GM19328 (cell line): ENCODE measurements around the gene NHEJ1.

Experiments
- ATAC-seq: cut with Tn5 transposase; IDR thresholded peaks from one replicate; pipeline ENCODE4 v1.9.1; 2021; ENCODE audit warnings: mild to moderate bottlenecking, moderate library complexity; ENCODE audit not compliant: unreplicated experiment

NHEJ1 gene

DNA sequence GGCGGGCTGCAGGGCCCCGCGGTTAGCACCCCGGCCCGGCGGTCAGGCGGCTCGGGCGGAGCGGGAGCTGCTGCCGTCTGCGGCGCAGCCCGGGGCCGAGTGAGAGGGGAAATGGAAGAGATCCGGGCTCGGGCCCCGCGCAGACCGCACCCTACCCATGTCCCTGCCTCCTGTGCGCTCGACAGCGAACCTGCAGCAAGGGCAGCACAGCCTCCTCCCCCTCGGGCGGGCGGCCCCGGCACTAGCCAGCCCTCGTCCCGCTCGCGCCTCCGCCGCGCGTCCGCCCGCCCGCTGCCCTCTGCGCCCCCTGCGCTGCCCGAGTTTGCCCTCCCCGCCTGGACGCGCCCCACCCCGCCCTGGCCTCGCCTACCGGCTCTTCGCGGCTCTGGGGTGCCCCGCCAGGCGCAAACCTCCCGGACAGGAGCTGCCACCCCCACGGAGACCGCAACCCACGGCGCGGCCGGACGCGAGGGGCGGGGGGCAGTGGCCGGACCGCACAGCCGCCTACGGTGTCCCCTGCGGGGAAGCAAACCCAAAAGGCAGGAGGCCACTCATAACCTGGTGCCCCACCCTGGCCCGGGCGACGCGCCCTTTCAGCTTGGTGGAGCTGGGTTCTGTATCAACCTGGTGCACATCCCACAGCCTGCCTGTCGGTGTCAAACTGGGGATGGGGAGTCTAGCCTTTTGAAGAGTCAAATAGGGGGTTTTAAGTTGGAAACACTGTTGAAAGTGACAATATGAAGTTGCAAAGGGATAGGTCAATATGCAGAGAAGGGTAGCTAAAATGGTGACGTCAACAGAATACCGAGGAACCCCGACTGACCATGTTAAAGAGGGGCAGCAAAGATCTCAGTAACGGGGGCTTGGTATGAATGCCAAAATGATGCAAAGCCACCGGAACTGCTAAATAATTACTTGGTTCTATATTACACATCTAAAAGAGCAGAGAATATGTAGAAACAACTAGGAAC lies 99.5 kb downstream of the NHEJ1 start, which contains the start of gene IHH:
Gene IHH, minus strand, starts transcription at position 101 of the 971 bp plus-strand sequence. CDS start 454 bp downstream, outside the sequence.
- ATAC-seq, result no peak

DNA sequence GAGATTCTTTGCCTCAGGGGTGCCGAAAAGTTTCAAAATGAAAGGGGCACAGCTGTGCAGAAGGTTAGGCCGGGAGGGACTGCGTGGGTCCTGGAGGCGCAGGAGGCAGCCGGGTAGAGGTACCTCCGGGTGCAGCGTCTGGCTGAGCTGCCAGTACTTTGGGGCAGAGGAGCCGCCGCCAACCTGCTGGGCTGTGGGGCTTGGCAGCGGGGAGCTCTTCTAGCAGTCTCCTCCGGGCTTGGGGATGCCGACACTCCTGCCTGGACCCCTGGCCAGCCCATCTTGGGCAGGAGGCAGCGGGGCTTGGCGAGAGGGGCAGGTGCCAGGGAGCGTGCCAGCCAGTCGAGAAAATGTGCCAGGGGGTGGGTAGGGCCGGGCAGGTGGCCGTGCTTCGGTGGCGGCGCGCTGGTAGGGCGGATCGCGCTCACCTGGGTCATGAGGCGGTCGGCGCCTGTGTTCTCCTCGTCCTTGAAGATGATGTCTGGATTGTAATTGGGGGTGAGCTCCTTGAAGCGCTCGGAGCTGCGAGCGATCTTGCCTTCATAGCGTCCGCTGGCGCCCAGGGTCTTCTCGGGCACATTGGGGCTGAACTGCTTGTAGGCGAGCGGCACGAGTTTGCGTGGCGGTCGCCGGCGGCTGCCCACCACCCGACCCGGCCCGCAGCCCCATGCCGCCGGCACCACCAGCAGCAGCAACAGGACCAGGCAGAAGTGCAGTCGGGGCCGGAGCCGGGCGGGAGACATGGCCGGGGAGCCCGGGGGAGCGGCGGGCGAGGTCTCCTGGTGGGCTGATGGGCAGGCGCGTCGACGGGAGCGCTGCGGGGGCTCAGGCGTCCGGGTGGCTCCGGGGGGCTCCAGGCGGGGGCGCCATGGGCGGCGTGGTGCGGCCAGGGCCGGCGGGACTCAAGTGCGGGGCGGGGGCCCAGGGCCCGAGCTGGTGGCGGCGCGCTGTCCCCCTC lies 100.6 kb downstream of the NHEJ1 start:
- no peak for ATAC-seq

DNA sequence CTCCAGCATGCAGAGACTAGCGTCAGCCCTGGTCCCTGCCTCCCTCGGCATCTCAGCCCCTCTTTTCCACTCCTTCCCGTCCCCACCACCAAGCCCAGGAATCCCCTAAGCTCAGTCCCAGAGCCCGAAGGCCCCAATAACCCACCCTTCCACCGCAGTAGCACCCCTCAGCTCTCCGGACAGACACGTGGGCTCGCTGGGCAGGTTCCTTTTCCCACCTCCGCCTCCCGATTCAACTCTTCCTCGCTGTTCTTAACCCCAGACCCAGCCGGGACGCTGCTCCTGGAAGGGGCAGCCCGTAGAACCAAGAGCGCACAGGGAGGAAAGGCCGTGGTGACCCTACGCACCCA lies 101.3 kb downstream of the NHEJ1 start:
- ATAC-seq, result no peak

DNA sequence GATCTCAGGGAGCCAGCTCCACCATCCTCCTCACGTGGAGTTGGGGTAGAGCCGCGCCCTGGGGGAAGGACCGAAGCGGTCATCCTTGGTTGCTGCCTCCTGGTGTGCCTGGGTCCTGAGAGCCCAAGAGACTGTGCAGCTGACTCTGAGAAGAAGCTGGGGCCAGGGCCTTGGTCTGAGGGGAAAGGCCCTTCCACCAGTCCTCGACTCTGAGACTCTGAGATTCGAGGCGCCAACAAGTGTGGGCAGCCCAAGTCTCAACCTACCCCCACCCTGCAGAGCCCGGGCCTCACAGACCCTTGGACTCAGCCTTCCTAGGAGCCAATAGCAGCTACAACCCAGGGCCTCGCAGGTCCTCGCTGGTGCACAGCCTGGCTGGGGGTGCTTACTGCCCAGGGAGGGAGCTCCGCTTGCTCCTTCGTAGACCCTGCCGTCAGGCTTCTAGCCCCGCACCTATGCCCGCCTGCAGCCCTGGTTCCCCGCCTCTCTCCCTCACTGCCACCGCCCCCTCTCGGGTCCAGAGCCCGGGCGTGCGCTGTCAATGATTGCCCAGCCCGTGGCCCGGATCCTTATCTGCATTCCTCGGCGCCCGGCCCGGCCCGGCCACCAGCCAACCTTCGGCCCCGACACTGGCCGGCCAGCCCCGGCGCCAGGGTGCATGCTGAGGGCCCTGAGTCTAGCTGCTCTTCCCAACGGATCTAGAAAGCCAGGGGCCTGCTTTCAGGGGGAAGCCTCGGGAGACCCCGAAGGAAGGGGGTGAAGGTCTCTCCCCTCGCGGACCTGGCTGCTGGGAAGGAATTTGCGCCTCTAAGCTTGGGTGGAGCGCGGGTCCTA lies 101.9 kb downstream of the NHEJ1 start:
- ATAC-seq, result no peak

DNA sequence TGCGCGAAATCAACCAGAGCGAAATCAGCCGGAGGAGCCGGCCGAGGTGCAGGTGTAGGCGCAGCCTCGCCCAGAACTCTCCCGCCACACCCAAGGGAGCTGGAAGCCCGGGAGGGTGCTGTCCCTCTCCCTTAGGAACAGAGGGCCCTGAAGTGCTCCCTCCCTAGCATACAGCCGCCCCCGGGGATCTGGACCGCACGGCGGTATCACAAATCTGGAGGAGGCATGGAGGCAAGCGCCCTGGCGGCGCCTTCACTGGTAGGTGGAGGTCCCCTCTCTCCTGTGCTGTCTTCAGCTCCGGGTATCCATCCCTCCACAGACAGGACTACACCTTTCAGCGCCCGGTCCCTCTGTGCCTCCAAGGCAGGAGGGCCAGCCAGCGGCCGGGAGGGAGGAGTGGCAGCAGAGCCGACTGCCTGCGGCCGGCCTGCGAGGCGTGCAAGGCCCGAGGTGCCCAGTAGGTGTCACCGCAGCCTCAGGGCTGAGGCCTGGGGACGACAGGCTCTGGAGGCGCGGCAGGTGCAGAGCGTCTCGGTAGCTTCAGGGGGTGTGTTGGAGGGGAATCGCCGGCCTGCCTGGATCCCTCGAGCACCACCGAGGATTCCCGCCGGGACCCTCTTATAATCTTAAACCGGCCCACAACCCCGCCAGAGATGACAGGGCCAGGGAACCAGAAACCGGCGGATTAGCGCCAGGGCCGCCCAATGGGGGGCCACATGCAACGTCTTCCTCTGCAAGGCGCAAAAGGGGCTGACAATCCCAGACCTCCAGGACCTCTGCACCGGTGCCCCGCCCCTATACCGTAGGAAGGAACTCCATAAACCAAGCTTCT lies 102.7 kb downstream of the NHEJ1 start:
- peak; percentile 91 for ATAC-seq

DNA sequence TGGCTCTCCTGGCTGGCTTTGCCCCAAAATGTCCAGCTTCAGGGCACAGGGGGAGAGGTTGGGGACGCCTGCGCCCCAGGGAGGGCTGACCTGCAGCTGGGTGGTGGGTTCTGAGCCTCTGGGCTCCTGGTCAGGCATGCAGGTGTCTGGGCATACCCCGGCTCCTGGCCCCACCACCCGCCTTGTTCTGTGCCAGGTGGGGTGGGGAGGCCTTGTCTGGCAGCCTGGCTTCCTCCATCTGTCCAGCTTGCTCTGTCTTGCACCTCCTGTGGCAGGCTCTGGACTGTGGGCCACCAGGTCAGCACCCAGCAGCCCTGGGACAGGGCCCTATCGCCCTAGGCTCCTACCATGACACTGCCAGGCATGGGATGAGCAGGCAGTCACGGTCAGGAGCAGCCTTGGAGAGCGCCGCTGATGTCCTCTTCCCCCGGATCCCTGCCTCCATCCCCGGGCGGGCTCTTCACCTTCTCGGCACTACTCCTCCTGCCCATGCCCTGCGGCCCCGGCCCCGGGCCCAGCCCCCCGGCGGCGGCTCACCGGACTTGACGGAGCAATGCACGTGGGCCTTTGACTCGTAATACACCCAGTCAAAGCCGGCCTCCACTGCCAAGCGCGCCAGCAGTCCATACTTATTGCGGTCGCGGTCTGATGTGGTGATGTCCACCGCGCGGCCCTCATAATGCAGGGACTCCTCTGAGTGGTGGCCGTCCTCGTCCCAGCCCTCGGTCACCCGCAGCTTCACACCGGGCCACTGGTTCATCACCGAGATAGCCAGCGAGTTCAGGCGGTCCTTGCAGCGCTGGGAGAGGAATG lies 103.5 kb downstream of the NHEJ1 start:
- no peak for ATAC-seq

GRCh38 chr2:219056176-219056895 lies 104.3 kb downstream of the NHEJ1 start:
- ATAC-seq, result no peak

- no peak for ATAC-seq
Observed at GRCh38 chr2:219054956-219055903, 105.4 kb downstream of the NHEJ1 start.

- ATAC-seq, result no peak
Observed at GRCh38 chr2:219049282-219049681, 111.3 kb downstream of the NHEJ1 start.

- ATAC-seq, result no peak
Observed at GRCh38 chr2:219045937-219046550, 114.6 kb downstream of the NHEJ1 start.

DNA sequence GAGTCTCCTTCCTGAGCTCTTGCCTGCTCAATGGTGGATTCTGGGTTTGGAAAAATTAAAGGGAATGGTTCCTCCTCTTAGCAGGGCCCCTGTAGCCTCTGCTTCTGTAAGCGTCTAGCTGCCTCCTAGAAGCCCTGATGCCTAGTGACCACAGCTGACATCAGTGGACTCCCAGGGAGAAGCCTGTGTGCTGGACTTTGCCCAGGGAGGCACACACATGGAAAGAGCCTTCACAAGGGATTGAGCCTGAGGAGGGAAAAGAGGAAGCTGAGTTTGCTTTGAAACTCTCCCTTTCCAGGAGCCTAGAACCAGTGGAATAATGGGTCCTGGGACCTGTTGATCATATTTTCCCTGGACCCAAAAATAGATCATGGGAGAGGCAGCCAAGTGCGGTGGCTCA lies 117.9 kb downstream of the NHEJ1 start:
- no peak for ATAC-seq

GRCh38 chr2:219042157-219042556 lies 118.5 kb downstream of the NHEJ1 start:
- ATAC-seq, result no peak

GRCh38 chr2:219041252-219041651 lies 119.4 kb downstream of the NHEJ1 start, which contains the start of gene CFAP65:
Gene CFAP65 (minus strand): TSS chr2:219041516. CDS start chr2:219039048, 2,468 bp downstream.
- no peak for ATAC-seq

DNA sequence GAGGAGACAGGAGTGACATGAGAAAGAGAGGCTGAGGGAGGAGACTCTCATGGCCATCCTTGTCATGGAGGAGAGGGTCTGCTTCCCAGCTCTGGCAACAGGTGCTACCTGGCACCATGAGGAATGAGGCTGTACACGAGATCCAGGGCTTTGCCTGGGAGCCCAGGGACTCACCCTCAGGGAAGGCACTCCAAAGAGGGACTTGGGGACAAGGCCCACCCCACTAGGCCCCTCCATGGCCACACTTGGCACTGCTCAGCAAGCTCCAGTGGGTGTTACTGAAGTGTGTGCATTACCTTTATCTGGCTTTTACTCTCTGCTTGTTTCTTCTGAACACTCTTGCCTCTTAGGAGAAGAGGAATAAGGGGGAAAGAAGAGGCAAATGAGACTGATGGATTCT lies 122.0 kb downstream of the NHEJ1 start:
- no peak for ATAC-seq

- no peak for ATAC-seq
Observed at GRCh38 chr2:219037783-219038499, 122.7 kb downstream of the NHEJ1 start.

DNA sequence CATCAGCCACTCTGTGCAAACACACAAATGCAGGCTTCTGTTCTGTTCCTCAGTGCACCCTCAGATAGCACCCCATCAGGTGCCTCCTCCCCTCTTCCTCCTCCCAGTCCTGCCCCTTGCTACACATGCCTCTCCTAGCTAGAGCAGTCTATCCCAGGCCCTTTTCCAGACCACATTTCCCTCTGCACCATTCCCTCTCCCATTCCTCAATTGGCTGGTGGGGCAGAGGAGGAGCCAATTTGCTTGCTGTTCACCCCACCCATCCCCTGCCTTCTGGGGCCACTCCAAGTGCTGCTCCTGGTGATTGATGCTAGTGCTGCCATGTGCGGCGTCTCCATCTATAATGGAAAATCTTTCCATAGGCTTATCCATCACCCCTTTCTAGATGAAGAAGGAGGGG lies 124.7 kb downstream of the NHEJ1 start:
- no peak for ATAC-seq
